ENCODE results near the gene GREM2. TPM values are rescaled to one million over a fixed set of nuclear protein-coding genes. Genes with fewer than 3 reads are reported as not detected.

Gene GREM2
- total and polyA plus RNA-seq, 2 experiments from 2014 or later: 0.18 to 0.21 TPM

GRCh38 chr1:240571782-240572181, 40.2 kb downstream of the GREM2 start:
- H3F3A ChIP-seq (replicated peaks; ENCODE audit: low read depth): no peaks in the 10 kb centered on the region
- no peak for ATAC-seq
- no peak overlapping the region for H3K4me3 ChIP-seq
- H3K79me2 ChIP-seq (replicated peaks; ENCODE audit: insufficient read depth): no peaks in the 10 kb centered on the region
- no peaks in the 10 kb centered on the region for H4K20me1 ChIP-seq (replicated peaks; ENCODE audit: insufficient read depth)
- TF ChIP-seq STAT1 (IDR thresholded peaks at IDR 0.05; ENCODE audit: unreplicated experiment) (no peak), REST (IDR thresholded peaks at IDR 0.05; ENCODE audit: unreplicated experiment) (no peak), NANOG (IDR thresholded peaks at IDR 0.05; ENCODE audit: borderline replicate concordance) (no peak), CREB1 (CRISPR knock-in tag; IDR thresholded peaks at IDR 0.05; ENCODE audit: low read depth) (no peak), POLR2AphosphoS5 (IDR thresholded peaks at IDR 0.05; ENCODE audit: low read depth) (no peak), ZNF331 (CRISPR knock-in tag; IDR thresholded peaks at IDR 0.05; ENCODE audit: low read depth) (no peak), ZNF114 (CRISPR knock-in tag; IDR thresholded peaks at IDR 0.05) (no peak), ZNF462 (CRISPR knock-in tag; IDR thresholded peaks at IDR 0.05) (no peak), ETS1 (IDR thresholded peaks at IDR 0.05) (no peak)
- Mint-ChIP-seq H3K9me3 (no peaks in the 10 kb centered on the region), H3K27me3 (ENCODE audit: insufficient read depth, low read depth, poor library complexity) (peaks cover 2% of the 10 kb centered on the region), H3K27ac (no peak overlapping the region), H3K36me3 (ENCODE audit: low read depth) (no peaks in the 10 kb centered on the region), H3K4me3 (no peak overlapping the region), H3K4me1 (peaks cover 12% of the 10 kb centered on the region)
- no peak overlapping the region for H3K27ac ChIP-seq (ENCODE audit: low read depth)
- no peaks in the 10 kb centered on the region for H3K36me3 ChIP-seq (ENCODE audit: insufficient read depth)
- no peak overlapping the region for H2AFZ ChIP-seq
- DNase-seq (ENCODE audit: low spot score): peak; percentile 12
- H3K9me2 ChIP-seq (ENCODE audit: insufficient read depth): no peaks in the 10 kb centered on the region
- H3K4me1 ChIP-seq (ENCODE audit: insufficient read depth): no peaks in the 10 kb centered on the region
- H3K27me3 ChIP-seq (ENCODE audit: insufficient read depth): no peaks in the 10 kb centered on the region
- H3K4me2 ChIP-seq: no peak overlapping the region
